ENCODE data around the gene CDK2. TPM values are rescaled to one million over a fixed set of nuclear protein-coding genes. Genes with fewer than 3 reads are reported as not detected.
A peak's percentile ranks its signal among the peaks of the same experiment; 100 is the strongest.

Gene CDK2
- total RNA-seq, 1 donor from 2014 or later: 22.2 TPM

GRCh38 chr12:55970775-55971174 lies 4.1 kb downstream of the CDK2 start:
- no peak for TF ChIP-seq CTCF (IDR thresholded peaks at IDR 0.05)
- intact Hi-C loops (cut with DNase I): no loop called here
- no peaks in the 10 kb centered on the region for H3K36me3 ChIP-seq
- peaks cover 45% of the 10 kb centered on the region for H3K4me1 ChIP-seq
- no peaks in the 10 kb centered on the region for H3K9me3 ChIP-seq
- ATAC-seq: no peak
- no peak for DNase-seq
- no peaks in the 10 kb centered on the region for H3K27me3 ChIP-seq (ENCODE audit: low read depth)
- H3K27ac ChIP-seq: no peak overlapping the region
- H3K4me3 ChIP-seq: no peak overlapping the region

GRCh38 chr12:55972042-55972441 lies 5.4 kb downstream of the CDK2 start:
- no peak for DNase-seq
- Histone ChIP-seq H3K4me3 (peak overlapping the region; percentile 59), H3K9me3 (no peaks in the 10 kb centered on the region), H3K36me3 (peaks cover 1% of the 10 kb centered on the region), H3K27me3 (ENCODE audit: low read depth) (no peaks in the 10 kb centered on the region), H3K27ac (peak overlapping the region; percentile 89), H3K4me1 (peaks cover 52% of the 10 kb centered on the region)
- intact Hi-C loops (cut with DNase I): no loop called here
- TF ChIP-seq CTCF (IDR thresholded peaks at IDR 0.05): no peak
- peak in 1 of 2 donors; percentile 11 for ATAC-seq

- intact Hi-C loops (cut with DNase I): no loop called here
- H3K36me3 ChIP-seq: peaks cover 5% of the 10 kb centered on the region
- no peak for ATAC-seq
- no peak for TF ChIP-seq CTCF (IDR thresholded peaks at IDR 0.05)
- no peaks in the 10 kb centered on the region for H3K27me3 ChIP-seq (ENCODE audit: low read depth)
- H3K9me3 ChIP-seq: no peaks in the 10 kb centered on the region
- peak overlapping the region; percentile 59 for H3K4me3 ChIP-seq
- DNase-seq: no peak
- peak overlapping the region; percentile 89 for H3K27ac ChIP-seq
- H3K4me1 ChIP-seq: peaks cover 52% of the 10 kb centered on the region
These were observed 5.8 kb downstream of the CDK2 start for GRCh38 chr12:55972456-55972855.

GRCh38 chr12:55972911-55973598 lies 6.4 kb downstream of the CDK2 start:
- H3K9me3 ChIP-seq: no peaks in the 10 kb centered on the region
- intact Hi-C loops (cut with DNase I): no loop called here
- H3K4me1 ChIP-seq: peaks cover 52% of the 10 kb centered on the region
- DNase-seq (no peak), ATAC-seq (peak; percentile 1 to 2)
- peak overlapping the region; percentile 59 for H3K4me3 ChIP-seq
- TF ChIP-seq CTCF (IDR thresholded peaks at IDR 0.05): no peak
- no peaks in the 10 kb centered on the region for H3K27me3 ChIP-seq (ENCODE audit: low read depth)
- peaks cover 6% of the 10 kb centered on the region for H3K36me3 ChIP-seq
- H3K27ac ChIP-seq: peak overlapping the region; percentile 89

GRCh38 chr12:55973599-55974307 lies 7.1 kb downstream of the CDK2 start, which contains the start of gene RAB5B:
Gene RAB5B, plus strand, starts transcription at chr12:55974078. Its CDS starts 12,883 bp downstream, at chr12:55986961.
- peak; percentile 99 for DNase-seq
- no peaks in the 10 kb centered on the region for H3K9me3 ChIP-seq
- peak within 1 kb of the TSS; percentile 92 for H3K4me3 ChIP-seq
- TF ChIP-seq CTCF (IDR thresholded peaks at IDR 0.05): no peak
- intact Hi-C loops (cut with DNase I): no loop called here
- peak; percentile 95 to 96 for ATAC-seq
- H3K4me1 ChIP-seq: peaks cover 56% of the 10 kb centered on the region
- no peaks in the 10 kb centered on the region for H3K27me3 ChIP-seq (ENCODE audit: low read depth)
- peaks cover 6% of the 10 kb centered on the region for H3K36me3 ChIP-seq
- peak within 1 kb of the TSS; percentile 97 for H3K27ac ChIP-seq

All from lower lobe of right lung (tissue), 2 donors.